DMS153 treated with DMSO at 0.1 percent for 48 hours (cell line): Measurements from ENCODE around the gene KRTAP5-5.
"Not testable (repeated sequence)": the region's sequence is repeated elsewhere in the genome, so short reads cannot be mapped to it uniquely, and the experiment has no call there.

Source experiments
- DNase-seq: peaks from one replicate; lab custom pipeline; 2025; ENCODE audit not compliant: unreplicated experiment; lab: John Stamatoyannopoulos, UW

Gene KRTAP5-5

DNA sequence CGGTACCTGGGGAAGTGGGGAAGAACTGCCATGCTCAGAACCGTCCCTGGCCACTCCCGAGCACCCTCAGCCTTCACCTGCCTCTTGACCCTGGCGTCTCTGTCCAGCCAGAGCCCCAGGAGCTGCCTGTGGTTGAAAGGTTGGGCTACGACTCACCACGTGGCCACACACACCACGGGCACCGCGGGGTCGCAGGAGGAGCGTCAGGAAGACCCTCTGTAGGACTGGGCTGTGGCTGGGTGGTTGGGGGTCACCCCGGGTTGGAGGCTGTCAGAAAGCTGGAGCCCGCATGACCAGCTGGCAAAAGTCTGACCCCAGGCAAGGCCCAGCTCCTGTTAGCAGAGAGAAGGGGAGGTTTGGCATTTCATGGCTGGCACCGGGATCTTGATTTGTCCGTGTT, 11.5 kb downstream of the KRTAP5-5 start:
- no peak for DNase-seq

DNA sequence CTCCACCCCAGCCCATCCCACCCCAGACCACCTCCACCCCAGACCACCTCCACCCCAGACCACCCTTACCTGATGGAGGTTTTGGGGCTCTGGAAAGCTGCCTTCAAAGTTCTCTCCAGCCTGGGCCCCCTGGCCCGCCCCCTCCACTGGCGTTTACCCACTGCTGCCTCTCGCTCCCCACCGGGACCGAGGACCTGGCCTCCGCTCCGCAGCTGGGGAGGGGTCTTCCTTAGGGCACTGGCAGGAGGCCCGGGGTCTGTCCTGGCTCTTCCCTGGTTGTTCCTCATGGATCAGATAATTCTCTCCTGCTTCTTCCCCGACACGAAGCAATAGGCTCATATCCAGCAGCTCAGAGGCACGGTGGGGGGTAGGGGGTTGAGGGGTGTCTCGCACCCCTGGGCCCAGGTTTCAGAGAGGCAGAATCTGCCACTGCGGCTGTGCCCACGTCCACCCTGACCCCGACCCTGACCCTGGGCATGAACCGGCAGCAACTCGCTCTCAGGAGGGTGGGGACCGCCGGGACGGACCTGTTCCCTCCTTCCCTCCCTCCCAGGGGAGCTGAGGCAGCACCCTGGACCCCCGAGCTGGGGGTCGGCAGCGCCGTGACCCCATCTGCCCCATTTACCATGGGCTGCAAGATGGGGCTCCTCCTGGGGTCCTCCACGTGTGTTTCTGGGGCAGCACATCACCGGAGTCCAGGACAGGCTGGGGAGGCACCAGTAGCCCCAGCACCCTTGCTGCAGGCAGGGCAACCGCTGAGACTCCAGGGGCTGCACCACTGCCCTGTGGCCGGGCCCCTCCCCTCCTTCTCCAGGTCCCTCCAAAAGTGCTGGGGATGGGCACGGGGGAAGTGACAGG, 12.9 kb downstream of the KRTAP5-5 start:
- no peak for DNase-seq

DNA sequence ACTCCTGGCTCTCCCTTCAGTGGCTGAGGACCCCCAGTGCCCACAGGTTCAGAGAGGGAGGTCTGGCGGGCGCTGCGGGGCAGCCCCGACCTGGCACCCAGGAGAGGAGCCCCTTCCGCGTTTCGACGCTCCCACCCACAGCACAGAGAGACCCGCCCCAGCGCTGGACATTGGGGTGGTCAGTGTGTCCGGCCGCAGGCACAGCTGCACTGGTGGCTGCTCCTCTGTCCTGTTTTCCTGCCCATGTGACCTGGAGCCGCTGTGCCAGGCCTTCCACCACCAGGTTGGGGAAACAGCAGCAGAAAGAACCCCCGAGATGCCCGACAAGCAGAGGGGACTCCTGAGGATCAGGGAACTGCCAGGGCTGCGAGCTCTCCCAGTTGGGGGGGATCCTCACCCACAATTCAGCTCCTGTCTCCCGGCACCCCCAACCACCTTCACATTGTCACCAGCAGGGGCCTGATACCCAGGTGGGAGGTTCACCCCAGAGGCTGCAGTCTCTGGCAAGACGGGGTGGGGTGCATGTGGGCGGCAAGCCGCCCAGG, 13.6 kb downstream of the KRTAP5-5 start:
- no peak for DNase-seq

DNA sequence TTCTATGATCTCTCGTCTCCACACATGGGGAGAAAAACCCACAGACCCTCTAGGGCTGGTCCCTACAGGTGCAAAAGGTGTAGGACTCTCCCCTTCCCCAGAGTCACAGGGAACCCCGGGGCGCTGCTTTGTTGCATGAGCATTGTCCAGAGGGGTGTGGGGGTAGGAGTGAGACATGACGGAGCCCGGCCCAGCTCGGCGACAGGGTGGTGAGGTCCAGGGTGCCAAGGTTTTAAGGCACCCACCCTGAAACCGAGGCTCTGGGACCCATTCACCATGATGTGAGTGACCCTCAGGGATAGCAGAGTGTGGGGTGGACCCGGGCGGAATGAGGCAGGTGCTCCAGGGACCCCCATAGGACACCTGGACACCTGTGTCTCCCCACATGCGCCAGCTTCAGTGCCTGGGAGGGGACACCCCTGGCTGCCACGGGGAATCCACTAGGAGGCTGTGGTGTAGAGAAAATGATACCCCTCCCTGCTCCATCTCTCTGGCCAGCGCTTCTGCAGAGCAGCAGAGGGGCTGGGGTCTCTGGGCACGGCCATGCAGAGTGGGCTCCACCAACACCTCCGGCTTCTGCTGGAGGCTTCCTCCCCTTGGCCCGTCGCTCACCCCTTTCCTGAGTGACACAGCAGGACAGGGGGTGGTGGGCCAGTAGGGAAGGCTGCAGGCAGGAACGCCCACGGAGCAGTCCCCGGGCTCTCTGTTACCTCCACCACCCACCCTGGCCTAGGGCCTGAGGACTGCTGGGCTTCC, 15.2 kb downstream of the KRTAP5-5 start:
- no peak for DNase-seq

DNA sequence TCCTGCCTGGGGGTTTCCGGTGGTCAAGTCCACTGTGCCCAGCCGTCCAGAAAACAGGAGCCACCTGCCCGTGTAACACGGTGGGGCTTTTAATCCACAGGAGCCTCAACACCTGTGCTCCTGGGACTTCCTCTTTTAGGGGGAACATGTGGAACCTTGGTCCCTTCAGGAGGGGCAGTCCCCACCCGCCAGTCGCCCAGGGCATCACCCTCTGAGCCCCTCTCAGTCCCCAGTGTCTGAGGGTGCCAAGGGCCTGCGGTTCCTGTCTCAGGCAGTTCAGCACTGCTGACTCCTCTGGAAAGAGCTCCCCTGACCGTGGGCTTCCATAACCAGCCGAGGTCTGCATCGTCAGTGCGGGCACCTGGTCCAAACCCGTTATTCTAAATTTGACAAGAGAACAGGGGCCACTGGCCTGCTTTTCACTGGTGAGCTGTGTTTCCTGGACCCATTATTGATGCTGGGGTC, 15.8 kb downstream of the KRTAP5-5 start:
- DNase-seq: no peak

DNA sequence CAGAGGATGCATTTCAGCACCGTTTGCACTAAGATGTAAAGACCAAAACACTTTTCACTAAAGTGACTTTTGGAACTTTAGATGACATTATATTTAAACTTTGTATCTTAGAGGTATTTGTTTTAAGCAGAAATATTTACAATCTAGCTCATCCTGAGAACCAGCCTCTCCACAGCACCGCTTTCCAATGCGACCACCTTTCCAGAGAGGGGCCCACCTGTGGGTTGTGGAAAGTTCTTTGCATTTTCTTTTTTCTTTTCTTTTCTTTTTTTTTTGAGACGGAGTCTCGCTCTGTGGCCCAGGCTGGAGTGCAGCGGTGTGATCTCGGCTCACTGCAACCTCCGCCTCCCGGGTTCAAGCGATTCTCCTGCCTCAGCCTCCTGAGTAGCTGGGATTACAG, 17.0 kb downstream of the KRTAP5-5 start:
- not testable (repeated sequence) for DNase-seq

DNA sequence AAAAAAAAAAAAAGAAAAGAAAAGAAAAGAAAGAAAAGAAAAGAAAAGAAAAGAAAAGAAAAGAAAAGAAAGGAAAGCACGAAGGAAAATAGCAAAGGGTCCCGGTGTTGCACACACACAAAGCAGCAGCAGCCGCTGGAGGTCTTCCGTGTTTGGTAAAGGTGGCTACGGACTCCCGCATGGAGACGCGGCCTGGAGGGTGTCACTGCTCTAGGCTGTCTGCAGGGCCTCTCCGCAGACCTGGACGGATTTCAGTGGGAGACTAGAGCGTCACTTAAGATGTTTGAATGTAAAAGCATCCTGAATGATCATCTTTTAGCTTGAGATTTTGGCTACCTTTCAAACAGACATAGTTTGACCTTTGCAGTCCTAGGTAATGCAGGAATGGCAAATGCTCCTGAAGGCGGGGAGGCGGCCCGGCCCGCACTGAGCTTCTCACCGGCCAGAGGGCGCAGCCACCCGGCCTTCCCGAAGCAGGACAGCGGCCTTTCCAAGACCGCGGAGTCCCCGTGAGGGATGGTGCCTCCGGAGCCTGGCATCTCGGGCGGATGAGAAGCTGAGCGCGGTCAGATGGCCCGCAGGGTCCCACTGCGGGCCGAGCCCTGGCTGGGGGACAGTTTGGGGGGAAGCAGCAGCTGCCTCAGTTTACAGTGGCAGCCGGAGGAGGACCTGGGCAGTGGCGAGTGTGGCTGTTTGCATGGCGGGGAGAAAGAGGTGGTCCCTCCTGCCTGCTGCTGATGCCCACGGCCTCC, 18.5 kb downstream of the KRTAP5-5 start:
- no peak for DNase-seq

DNA sequence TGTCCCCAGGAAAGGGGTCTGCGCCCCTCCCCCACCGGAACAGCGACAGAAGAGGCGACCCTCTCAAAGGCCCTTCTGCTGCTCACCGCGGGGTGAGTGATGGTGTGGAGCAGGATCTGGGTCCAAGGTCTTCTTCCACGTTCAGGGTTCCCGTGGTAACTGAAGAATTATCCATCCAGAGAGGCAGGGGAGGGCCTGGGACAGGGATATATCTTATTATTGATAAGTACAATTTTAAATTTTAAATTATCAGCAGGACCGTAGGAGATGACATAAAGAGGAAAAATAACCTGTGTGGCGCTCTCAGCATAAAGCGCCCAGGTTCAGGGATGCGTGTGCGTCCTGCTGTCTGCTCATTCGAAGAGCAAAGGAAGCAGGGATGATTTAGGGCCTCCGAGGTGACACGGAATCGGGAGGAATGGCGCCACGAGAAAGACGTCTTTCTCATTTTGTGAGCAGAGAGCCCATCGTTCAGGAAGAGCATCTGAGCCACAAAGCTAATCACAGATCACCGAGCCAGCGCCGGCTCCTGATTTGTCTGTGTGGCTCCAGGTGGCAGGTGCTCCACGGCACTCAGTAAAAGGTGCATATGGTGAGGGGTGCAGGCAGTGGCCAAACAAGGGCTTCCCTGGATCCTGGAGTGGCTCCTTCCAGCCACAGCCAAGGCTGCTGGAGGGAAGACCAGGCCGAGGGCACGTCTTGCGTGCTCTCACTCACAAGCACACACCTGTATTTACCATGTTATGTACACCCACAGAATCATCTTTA, 19.3 kb downstream of the KRTAP5-5 start:
- DNase-seq: no peak

DNA sequence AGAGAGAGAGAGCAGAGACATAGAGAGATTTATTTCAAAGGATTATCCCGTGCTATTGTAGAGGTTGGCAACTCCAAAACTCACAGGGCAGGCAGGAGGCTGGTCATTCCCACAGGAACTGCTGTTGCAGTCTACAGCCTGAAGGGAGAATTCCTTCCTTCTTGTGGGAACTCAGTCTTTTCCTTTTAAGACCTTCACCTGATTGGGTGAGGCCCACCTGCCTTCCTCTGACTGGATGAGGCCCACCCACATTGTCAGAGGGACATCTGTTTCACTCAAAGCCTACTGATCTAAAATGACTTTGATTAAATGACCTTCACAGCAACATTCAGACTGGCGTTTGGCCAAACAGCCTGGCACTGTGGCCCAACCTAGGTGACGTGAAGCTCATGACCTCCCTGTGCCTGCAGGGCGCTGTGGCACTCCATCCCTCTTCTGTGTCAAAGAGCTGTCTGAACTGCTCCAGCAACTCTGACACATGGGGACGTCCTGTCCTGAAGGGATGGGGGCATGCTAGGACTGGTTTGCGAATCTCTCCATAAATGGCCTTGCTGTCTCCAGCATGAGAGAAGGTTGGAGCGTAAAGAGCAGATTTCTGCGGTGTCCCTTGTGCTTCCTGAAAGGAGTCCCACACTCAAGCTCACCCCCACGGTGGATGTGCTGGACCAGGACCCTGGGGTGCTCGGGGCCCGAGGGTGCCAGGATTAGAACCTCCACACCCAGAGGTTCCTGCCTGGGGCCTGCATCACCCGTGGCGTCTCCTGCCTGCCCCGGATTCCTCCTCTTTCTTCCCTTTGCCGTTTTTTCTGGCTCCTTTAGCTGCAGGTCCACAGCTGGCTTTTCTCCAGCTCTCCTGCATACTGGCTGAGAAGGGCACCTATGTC, 20.7 kb downstream of the KRTAP5-5 start:
- no peak for DNase-seq

DNA sequence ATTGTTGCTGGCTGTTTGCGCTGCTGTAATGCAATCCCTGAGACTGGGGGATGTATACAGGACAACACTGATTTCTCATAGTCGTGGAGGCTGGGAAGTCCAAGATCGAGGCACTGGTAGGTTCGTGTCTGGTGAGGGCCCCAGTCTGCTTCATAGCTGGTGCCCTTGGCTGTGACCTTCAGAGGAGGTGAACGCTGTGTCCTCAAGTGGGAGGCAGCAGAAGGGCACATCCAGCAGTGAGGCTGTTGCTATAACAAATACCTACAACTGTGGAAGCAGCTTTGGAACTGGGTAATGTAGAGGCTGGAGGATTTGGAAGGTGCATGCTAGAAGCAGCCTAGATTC, 21.3 kb downstream of the KRTAP5-5 start:
- DNase-seq: peak; percentile 45

DNA sequence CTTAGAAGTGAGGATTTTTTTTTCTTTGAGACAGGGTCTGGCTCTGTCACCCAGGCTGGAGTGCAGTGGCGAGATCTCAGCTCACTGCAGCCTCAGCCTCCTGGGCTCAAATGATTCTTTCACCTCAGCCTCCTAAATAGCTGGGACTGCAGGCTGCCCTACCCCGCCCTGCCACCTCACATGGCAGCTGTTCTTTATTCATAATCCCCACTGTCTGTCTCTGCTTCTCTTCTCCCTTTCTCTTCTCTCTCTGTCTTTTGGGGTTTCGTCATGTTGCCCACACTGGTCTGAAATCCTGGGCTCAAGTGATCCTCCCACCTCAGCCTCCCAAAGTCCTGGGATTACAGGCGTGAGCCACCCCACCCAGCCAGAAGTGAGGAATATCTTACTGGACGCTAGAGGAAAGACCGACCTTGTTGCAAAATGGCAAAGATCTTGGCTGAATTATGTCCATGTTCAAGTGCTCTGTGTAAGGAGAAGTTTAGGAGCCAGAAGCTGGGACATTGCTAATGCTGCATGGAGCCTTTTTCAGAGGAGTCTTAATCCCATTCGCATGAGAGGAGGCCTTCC, 21.9 kb downstream of the KRTAP5-5 start:
- no peak for DNase-seq

DNA sequence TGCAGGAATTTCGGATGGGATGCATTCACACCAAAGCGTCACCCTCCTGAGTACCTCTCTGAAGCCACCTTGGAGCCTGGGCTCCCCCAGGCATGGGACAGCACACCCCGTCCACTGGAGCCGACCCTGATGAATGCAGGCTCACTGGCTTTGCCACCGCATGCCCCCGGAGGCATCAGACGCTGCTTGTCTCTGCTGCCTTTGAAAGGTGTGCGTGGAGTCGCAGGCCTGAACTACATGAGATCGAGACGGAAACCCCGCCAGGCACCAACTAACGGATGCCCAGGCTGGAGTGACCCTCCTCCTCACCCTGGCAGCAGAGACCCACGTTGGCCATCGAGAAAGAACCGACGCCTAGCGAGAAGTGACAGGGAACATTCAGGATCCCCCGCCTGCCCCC, 22.5 kb downstream of the KRTAP5-5 start:
- DNase-seq: no peak

DNA sequence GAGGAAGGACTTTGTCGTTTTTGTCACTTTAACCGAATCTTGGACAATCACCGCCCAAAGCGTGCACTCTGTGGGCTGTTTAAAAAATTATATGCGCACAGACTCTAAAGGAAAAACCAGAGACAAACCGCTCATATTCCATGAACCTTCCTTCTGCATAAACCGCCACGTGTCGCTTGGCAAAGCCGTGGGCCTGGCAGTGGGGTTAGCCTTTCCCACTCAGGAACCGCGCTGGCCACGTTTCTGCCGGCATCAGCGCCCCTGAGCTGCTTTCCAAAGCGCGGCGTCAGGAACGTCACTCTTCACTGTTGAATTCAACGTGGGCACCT, 22.8 kb downstream of the KRTAP5-5 start:
- no peak for DNase-seq

DNA sequence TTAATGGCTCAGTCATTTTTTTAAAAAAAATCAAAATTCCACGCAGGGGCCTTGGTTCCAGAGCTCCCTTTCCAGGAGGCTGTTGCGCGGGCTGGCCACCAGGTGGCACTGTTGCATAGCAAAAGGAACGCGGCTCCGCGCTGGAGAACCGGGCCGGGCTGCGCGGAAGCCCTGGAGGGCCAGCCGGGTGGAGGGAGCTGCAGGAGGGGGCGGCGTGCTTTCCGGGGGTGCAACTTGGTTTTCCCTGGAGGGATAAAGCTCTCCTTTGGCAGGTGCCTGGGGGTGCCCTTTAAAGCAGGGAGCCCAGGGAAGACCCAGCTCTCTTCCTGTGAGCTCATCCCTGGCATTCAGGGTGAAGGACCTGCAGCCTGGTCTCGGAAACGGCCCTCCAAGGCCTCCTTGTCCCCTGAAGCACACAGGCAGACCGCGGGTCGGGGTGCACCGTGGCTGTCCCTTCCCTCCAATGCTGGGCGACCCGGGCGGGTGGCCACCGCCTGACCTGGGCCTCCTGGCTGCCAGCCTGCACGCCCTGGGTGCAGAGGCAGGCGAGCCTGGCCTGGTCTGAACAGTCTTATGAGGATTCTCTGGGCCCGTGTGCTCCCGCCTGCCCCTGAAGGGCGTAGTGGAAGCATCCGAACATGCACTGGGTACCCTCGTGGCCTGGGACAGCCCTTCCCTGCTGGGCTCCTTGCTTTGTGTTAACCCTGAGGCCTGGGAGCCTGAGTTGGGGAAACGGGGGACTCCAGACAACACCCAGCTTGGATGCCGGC, 23.4 kb downstream of the KRTAP5-5 start:
- DNase-seq: peak; percentile 23

DNA sequence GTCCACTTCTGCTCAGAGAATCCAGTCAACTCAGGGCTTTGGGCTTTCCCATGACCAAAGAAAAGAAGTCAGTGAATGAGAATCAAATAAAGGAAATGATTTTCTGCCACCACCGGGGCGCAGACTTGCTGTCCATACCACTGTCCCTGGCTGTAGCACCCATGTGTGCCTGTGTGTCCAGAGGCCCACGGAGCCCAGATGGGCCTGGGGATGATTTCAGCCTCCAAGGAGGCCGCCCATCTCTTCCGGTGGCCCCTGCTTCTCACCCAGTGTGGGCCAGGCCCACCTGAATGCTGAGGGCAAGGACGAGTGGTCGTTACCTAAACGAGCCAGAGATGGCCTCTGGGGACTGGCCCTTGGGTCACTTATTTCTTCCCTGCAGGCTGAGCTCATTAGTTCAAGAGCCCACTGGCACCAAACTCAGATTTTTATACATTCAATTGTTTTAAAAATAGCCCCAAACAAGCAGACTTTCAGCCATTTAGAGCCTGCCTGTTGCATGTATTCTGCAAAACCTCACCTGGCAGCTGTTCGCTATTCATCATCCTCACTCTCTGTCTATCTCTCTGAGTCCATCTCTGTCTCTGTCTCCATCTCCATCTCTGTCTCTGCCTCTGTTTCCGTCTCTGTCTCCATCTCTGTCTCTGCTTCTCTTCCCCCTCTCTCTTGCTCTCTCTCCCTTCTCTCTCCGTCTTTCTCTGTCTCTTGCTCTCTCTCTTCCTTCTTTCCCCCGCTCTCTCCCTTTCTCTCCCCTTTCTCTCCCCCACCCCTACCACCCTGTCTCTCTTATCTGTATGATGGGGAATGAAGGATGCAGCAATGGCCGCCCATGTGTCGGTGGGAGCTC, 24.2 kb downstream of the KRTAP5-5 start:
- no peak for DNase-seq

DNA sequence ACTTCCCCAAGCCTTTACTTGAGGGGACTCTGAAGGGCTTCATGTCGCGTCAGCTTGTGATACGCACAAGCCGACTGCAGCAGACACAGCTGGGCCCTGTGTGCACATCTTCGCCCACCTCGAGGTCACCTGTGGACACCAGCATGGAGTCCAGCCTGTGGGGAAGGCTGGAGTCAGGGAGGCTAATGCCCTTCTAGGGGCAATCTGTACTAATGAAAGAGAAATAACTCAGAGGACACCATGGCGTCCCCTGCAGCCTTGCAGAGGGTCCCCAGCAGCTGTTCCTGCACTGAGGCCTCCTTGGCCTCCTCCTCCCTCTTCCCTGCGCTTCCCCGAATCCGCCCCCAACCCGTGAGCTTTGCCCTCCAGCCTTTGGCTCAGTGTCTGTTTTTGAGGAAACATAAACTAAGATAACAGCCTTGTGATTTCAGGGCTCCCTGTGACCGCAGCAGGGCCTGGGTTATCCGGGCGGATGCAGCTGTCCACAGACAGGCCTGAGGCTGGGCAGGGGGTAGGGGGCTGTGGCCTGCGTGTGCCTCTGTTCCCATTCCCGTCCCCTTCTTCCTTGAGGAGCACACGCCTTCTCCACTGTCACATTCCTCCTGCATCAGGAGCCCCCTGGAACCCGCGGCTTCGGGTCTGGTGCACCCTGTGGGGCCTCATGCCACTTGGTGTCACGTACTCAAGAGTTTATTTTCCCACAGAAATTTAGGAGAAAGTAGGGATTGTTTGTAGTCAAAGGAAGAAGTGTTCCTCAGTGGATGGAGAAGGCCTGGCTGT, 25.0 kb downstream of the KRTAP5-5 start:
- no peak for DNase-seq
